WTC11 (cell line): ENCODE data around the gene MBTPS2.

Experiments
- CREB1 ChIP-seq: sonication (generic); formaldehyde crosslinking; IDR thresholded peaks from 2 replicates; pipeline ENCODE4 v1.8.0; 2023; ENCODE audit warnings: mild to moderate bottlenecking, missing genetic modification reagents
- CREM ChIP-seq: sonication (generic); formaldehyde crosslinking; IDR thresholded peaks from 2 replicates; pipeline ENCODE4 v1.8.1; 2022; ENCODE audit warnings: mild to moderate bottlenecking, missing genetic modification reagents, moderate library complexity
- NFE2L1 ChIP-seq: sonication (generic); formaldehyde crosslinking; IDR thresholded peaks from 2 replicates; pipeline ENCODE4 v1.8.1; 2023; ENCODE audit warnings: missing genetic modification reagents
- NFYB ChIP-seq: sonication (generic); formaldehyde crosslinking; conservative IDR thresholded peaks from 2 replicates; pipeline ENCODE4 v1.8.0; 2022; ENCODE audit warnings: low read depth, missing genetic modification reagents
- TEAD4 ChIP-seq: sonication (generic); formaldehyde crosslinking; IDR thresholded peaks from 2 replicates; pipeline ENCODE4 v1.8.0; 2022; ENCODE audit warnings: mild to moderate bottlenecking, missing genetic modification reagents
- USF2 ChIP-seq: sonication (generic); formaldehyde crosslinking; IDR thresholded peaks from 2 replicates; pipeline ENCODE4 v1.8.1; 2023; ENCODE audit warnings: mild to moderate bottlenecking, missing genetic modification reagents, moderate library complexity
- ZNF423 ChIP-seq: fragments of 250-450 bp; sonication (Bioruptor Pico); IDR thresholded peaks from 2 replicates; pipeline ENCODE4 v2.1.2; 2022; ENCODE audit warnings: mild to moderate bottlenecking, moderate library complexity
- TF ChIP-seq, protein P1 (sequence below): fragments of 200-600 bp; IDR thresholded peaks from 2 replicates; pipeline ENCODE4 v1.8.0; 2022; ENCODE audit warnings: antibody characterized with exemption
- TF ChIP-seq, protein P2 (sequence below): sonication (generic); formaldehyde crosslinking; IDR thresholded peaks from 2 replicates; pipeline ENCODE4 v1.8.1; 2023; ENCODE audit warnings: mild to moderate bottlenecking, missing genetic modification reagents
- TF ChIP-seq, protein P3 (sequence below): sonication (generic); formaldehyde crosslinking; IDR thresholded peaks from 2 replicates; pipeline ENCODE4 v1.8.1; 2022; ENCODE audit warnings: missing genetic modification reagents, borderline replicate concordance
- TF ChIP-seq, protein P4 (sequence below): sonication (generic); formaldehyde crosslinking; conservative IDR thresholded peaks from 2 replicates; pipeline ENCODE4 v1.8.1; 2023; ENCODE audit warnings: mild to moderate bottlenecking, low read depth, missing genetic modification reagents, moderate library complexity
- TF ChIP-seq, protein P5 (sequence below): sonication (generic); formaldehyde crosslinking; IDR thresholded peaks from 2 replicates; pipeline ENCODE4 v1.8.0; 2022; ENCODE audit warnings: missing genetic modification reagents
- TF ChIP-seq, protein P6 (sequence below): sonication (generic); formaldehyde crosslinking; IDR thresholded peaks from 2 replicates; pipeline ENCODE4 v1.8.0; 2022; ENCODE audit warnings: mild to moderate bottlenecking, missing genetic modification reagents

- TF ChIP-seq NFYB (no peak), TEAD4 (CRISPR knock-in tag) (no peak), NFE2L1 (CRISPR knock-in tag) (no peak), ZNF423 (CRISPR knock-in tag) (no peak), CREM (CRISPR knock-in tag) (no peak), CREB1 (CRISPR knock-in tag) (no peak), USF2 (CRISPR knock-in tag) (no peak)
- TF ChIP-seq, protein P1, sequence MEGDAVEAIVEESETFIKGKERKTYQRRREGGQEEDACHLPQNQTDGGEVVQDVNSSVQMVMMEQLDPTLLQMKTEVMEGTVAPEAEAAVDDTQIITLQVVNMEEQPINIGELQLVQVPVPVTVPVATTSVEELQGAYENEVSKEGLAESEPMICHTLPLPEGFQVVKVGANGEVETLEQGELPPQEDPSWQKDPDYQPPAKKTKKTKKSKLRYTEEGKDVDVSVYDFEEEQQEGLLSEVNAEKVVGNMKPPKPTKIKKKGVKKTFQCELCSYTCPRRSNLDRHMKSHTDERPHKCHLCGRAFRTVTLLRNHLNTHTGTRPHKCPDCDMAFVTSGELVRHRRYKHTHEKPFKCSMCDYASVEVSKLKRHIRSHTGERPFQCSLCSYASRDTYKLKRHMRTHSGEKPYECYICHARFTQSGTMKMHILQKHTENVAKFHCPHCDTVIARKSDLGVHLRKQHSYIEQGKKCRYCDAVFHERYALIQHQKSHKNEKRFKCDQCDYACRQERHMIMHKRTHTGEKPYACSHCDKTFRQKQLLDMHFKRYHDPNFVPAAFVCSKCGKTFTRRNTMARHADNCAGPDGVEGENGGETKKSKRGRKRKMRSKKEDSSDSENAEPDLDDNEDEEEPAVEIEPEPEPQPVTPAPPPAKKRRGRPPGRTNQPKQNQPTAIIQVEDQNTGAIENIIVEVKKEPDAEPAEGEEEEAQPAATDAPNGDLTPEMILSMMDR: no peak
- TF ChIP-seq, protein P2, sequence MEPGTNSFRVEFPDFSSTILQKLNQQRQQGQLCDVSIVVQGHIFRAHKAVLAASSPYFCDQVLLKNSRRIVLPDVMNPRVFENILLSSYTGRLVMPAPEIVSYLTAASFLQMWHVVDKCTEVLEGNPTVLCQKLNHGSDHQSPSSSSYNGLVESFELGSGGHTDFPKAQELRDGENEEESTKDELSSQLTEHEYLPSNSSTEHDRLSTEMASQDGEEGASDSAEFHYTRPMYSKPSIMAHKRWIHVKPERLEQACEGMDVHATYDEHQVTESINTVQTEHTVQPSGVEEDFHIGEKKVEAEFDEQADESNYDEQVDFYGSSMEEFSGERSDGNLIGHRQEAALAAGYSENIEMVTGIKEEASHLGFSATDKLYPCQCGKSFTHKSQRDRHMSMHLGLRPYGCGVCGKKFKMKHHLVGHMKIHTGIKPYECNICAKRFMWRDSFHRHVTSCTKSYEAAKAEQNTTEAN (CRISPR knock-in tag): no peak
- TF ChIP-seq, protein P3, sequence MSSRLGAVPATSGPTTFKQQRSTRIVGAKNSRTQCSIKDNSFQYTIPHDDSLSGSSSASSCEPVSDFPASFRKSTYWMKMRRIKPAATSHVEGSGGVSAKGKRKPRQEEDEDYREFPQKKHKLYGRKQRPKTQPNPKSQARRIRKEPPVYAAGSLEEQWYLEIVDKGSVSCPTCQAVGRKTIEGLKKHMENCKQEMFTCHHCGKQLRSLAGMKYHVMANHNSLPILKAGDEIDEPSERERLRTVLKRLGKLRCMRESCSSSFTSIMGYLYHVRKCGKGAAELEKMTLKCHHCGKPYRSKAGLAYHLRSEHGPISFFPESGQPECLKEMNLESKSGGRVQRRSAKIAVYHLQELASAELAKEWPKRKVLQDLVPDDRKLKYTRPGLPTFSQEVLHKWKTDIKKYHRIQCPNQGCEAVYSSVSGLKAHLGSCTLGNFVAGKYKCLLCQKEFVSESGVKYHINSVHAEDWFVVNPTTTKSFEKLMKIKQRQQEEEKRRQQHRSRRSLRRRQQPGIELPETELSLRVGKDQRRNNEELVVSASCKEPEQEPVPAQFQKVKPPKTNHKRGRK (CRISPR knock-in tag): no peak
- TF ChIP-seq, protein P4, sequence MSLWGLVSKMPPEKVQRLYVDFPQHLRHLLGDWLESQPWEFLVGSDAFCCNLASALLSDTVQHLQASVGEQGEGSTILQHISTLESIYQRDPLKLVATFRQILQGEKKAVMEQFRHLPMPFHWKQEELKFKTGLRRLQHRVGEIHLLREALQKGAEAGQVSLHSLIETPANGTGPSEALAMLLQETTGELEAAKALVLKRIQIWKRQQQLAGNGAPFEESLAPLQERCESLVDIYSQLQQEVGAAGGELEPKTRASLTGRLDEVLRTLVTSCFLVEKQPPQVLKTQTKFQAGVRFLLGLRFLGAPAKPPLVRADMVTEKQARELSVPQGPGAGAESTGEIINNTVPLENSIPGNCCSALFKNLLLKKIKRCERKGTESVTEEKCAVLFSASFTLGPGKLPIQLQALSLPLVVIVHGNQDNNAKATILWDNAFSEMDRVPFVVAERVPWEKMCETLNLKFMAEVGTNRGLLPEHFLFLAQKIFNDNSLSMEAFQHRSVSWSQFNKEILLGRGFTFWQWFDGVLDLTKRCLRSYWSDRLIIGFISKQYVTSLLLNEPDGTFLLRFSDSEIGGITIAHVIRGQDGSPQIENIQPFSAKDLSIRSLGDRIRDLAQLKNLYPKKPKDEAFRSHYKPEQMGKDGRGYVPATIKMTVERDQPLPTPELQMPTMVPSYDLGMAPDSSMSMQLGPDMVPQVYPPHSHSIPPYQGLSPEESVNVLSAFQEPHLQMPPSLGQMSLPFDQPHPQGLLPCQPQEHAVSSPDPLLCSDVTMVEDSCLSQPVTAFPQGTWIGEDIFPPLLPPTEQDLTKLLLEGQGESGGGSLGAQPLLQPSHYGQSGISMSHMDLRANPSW (CRISPR knock-in tag): no peak
- TF ChIP-seq, protein P5, sequence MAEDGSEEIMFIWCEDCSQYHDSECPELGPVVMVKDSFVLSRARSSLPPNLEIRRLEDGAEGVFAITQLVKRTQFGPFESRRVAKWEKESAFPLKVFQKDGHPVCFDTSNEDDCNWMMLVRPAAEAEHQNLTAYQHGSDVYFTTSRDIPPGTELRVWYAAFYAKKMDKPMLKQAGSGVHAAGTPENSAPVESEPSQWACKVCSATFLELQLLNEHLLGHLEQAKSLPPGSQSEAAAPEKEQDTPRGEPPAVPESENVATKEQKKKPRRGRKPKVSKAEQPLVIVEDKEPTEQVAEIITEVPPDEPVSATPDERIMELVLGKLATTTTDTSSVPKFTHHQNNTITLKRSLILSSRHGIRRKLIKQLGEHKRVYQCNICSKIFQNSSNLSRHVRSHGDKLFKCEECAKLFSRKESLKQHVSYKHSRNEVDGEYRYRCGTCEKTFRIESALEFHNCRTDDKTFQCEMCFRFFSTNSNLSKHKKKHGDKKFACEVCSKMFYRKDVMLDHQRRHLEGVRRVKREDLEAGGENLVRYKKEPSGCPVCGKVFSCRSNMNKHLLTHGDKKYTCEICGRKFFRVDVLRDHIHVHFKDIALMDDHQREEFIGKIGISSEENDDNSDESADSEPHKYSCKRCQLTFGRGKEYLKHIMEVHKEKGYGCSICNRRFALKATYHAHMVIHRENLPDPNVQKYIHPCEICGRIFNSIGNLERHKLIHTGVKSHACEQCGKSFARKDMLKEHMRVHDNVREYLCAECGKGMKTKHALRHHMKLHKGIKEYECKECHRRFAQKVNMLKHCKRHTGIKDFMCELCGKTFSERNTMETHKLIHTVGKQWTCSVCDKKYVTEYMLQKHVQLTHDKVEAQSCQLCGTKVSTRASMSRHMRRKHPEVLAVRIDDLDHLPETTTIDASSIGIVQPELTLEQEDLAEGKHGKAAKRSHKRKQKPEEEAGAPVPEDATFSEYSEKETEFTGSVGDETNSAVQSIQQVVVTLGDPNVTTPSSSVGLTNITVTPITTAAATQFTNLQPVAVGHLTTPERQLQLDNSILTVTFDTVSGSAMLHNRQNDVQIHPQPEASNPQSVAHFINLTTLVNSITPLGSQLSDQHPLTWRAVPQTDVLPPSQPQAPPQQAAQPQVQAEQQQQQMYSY (CRISPR knock-in tag): no peak
- TF ChIP-seq, protein P6, sequence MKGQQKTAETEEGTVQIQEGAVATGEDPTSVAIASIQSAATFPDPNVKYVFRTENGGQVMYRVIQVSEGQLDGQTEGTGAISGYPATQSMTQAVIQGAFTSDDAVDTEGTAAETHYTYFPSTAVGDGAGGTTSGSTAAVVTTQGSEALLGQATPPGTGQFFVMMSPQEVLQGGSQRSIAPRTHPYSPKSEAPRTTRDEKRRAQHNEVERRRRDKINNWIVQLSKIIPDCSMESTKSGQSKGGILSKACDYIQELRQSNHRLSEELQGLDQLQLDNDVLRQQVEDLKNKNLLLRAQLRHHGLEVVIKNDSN (CRISPR knock-in tag): no peak
Measured at GRCh38 chrX:21932292-21933002, 93.0 kb downstream of the MBTPS2 start.
